K562 (cell line): ENCODE data around the gene ADM. TPM values are rescaled to one million over a fixed set of nuclear protein-coding genes. Genes with fewer than 3 reads are reported as not detected.

Experiments
- CCNT2 ChIP-seq: IDR thresholded peaks from 2 replicates; pipeline ENCODE4 v1.6.1; 2011; ENCODE audit warnings: borderline replicate concordance, low read depth, mild to moderate bottlenecking, moderate library complexity, mixed read lengths, low read length; ENCODE audit not compliant: insufficient read length; ENCODE audit errors: extremely low read depth
- CGGBP1 ChIP-seq: fragments of 250-450 bp; sonication (Bioruptor Pico); IDR thresholded peaks from 2 replicates; pipeline ENCODE4 v1.9.0; 2021; ENCODE audit warnings: mild to moderate bottlenecking
- E2F6 ChIP-seq, 2 experiments: IDR thresholded peaks; 2 replicates each; pipeline ENCODE4 v1.6.1; 2011; ENCODE audit warnings: borderline replicate concordance in 1 of 2, control low read depth in 1 of 2, low read depth in 1 of 2, low read length in 1 of 2, mild to moderate bottlenecking in 1 of 2, mixed read lengths in 1 of 2, moderate library complexity in 1 of 2; ENCODE audit not compliant: insufficient read depth in 1 of 2, insufficient read length in 1 of 2, poor library complexity in 1 of 2, severe bottlenecking in 1 of 2; ENCODE audit errors: extremely low read depth in 1 of 2
- ELK1 ChIP-seq: sonication (generic); formaldehyde crosslinking; IDR thresholded peaks from 2 replicates; pipeline ENCODE4 v1.8.1; 2022; ENCODE audit warnings: missing genetic modification reagents
- FOXJ2 ChIP-seq: fragments of 200-800 bp; sonication (Bioruptor generic); IDR thresholded peaks from 2 replicates; pipeline ENCODE4 v1.6.1; 2016; ENCODE audit warnings: missing genetic modification characterization, missing compliant biosample characterization
- GATAD2A ChIP-seq: fragments of 450-650 bp; IDR thresholded peaks from 2 replicates; pipeline ENCODE4 v1.6.1; 2017
- GTF2A2 ChIP-seq: IDR thresholded peaks from 2 replicates; pipeline ENCODE4 v1.6.1; 2016; ENCODE audit warnings: mild to moderate bottlenecking, missing genetic modification characterization, missing compliant biosample characterization
- HMG20A ChIP-seq: fragments of 450-650 bp; formaldehyde crosslinking; conservative IDR thresholded peaks from 2 replicates; pipeline ENCODE4 v1.4.0; 2020; ENCODE audit warnings: mild to moderate bottlenecking, mixed read lengths
- LARP7 ChIP-seq: fragments of 450-650 bp; IDR thresholded peaks from 2 replicates; pipeline ENCODE4 v1.6.1; 2016
- SOX6 ChIP-seq: fragments of 450-650 bp; IDR thresholded peaks from 2 replicates; pipeline ENCODE4 v1.6.1; 2014; ENCODE audit warnings: mild to moderate bottlenecking
- STAT5A ChIP-seq: IDR thresholded peaks from 2 replicates; pipeline ENCODE4 v1.6.1; 2012; ENCODE audit warnings: low read length, inconsistent platforms, borderline replicate concordance
- TAF9B ChIP-seq: fragments of 450-650 bp; IDR thresholded peaks from 2 replicates; pipeline ENCODE4 v1.6.1; 2018; ENCODE audit warnings: mild to moderate bottlenecking; ENCODE audit not compliant: partially characterized antibody
- UBTF ChIP-seq, 2 experiments: IDR thresholded peaks; 2 replicates each; pipeline ENCODE4 v1.6.1; 2012; ENCODE audit warnings: improper control_type of control experiment in 2 of 2, low read depth in 2 of 2, low read length in 2 of 2, borderline replicate concordance in 1 of 2
- ZBTB26 ChIP-seq: fragments of 450-650 bp; formaldehyde crosslinking; IDR thresholded peaks from 2 replicates; pipeline ENCODE4 v1.4.0; 2022; ENCODE audit warnings: missing genetic modification characterization
- ZBTB5 ChIP-seq: fragments of 450-650 bp; IDR thresholded peaks from 2 replicates; pipeline ENCODE4 v1.6.1; 2017; ENCODE audit warnings: antibody characterized with exemption
- ZFX ChIP-seq: sonication (generic); formaldehyde crosslinking; IDR thresholded peaks from 2 replicates; pipeline ENCODE4 v1.8.0; 2022; ENCODE audit warnings: mild to moderate bottlenecking, missing genetic modification reagents, moderate library complexity
- ZNF239 ChIP-seq: fragments of 250-450 bp; sonication (Bioruptor Pico); IDR thresholded peaks from 2 replicates; pipeline ENCODE4 v1.4.0; 2020; ENCODE audit warnings: mild to moderate bottlenecking
- ZNF408 ChIP-seq: fragments of 250-450 bp; sonication (Bioruptor Pico); IDR thresholded peaks from 2 replicates; pipeline ENCODE4 v1.4.0; 2020; ENCODE audit warnings: low read depth, mild to moderate bottlenecking, moderate library complexity
- ZNF583 ChIP-seq: fragments of 250-450 bp; sonication (Bioruptor Pico); IDR thresholded peaks from 2 replicates; pipeline ENCODE4 v1.4.0; 2020
- ZNF644 ChIP-seq: fragments of 200-800 bp; sonication (Bioruptor generic); IDR thresholded peaks from 2 replicates; pipeline ENCODE4 v1.6.1; 2016; ENCODE audit warnings: low read depth, missing genetic modification characterization, missing compliant biosample characterization
- ZNF717 ChIP-seq: fragments of 250-450 bp; sonication (Bioruptor Pico); IDR thresholded peaks from 2 replicates; pipeline ENCODE4 v1.5.0; 2021
- polyA plus RNA-seq, 8 experiments: library from polyadenylated mRNA; depleted of rRNA in 4 of 8; stranded (reverse) in 5 of 8; unstranded in 3 of 8; fragments of >200 nt; fragmentation: Nextera tagmentation in 2 of 8; fragmentation: Illumina TruSeq in 1 of 8; extraction: Ambion mirVana in 2 of 8; extraction: Trizol in 1 of 8; gene quantifications; 2 replicates each; pipeline versions ENCODE4 v1.2.1 to v1.2.3, GENCODE V29; 2011 to 2014; ENCODE audit warnings: inconsistent platforms in 1 of 8, missing spikeins in 1 of 8
- total RNA-seq, 7 experiments: library from RNA; depleted of rRNA in 6 of 7; stranded (reverse); fragments of >200 nt in 6 of 7; fragmentation: Illumina TruSeq in 2 of 7; extraction: Trizol in 2 of 7; gene quantifications; 2 replicates each; pipeline versions ENCODE4 v1.2.1 to v1.2.3, GENCODE V29; 2011 to 2021; ENCODE audit warnings: low replicate concordance in 1 of 7

The ADM gene
- total and polyA plus RNA-seq, 9 of the 15 experiments (the other 6 are each of a cell fraction or from before 2014, with no cell fraction given), result 0.23 to 0.49 (median 0.32) TPM; not detected in 6

GRCh38 chr11:10305262-10305963 is 540 bp downstream of the ADM start (continued):
- TF ChIP-seq E2F6 (IDR thresholded peaks at IDR 0.05; ENCODE audit: borderline replicate concordance in 1 of 2, extremely low read depth in 1 of 2, insufficient read depth in 1 of 2, insufficient read length in 1 of 2, low read depth in 1 of 2, low read length in 1 of 2, poor library complexity in 1 of 2, severe bottlenecking in 1 of 2) (peak in 1 of 2 experiments; percentile 43), ZNF583 (CRISPR knock-in tag) (no peak), GATAD2A (no peak), TAF9B (no peak), ZBTB5 (no peak), CGGBP1 (CRISPR knock-in tag) (no peak), ZNF239 (no peak), GTF2A2 (tag) (no peak), CCNT2 (peak; percentile 36), ELK1 (CRISPR knock-in tag) (no peak), LARP7 (no peak), ZNF644 (tag) (no peak), UBTF (IDR thresholded peaks at IDR 0.05; ENCODE audit: borderline replicate concordance in 1 of 2, low read depth in 2 of 2, low read length in 2 of 2) (no peak), ZFX (CRISPR knock-in tag) (peak; percentile 8; the same call in 1 of the 2 replicates), FOXJ2 (no peak), SOX6 (no peak), STAT5A (no peak), ZNF408 (CRISPR knock-in tag) (no peak), HMG20A (CRISPR knock-in tag) (no peak), ZNF717 (no peak), ZBTB26 (no peak)
